GM12878 (cell line): ENCODE results near the gene RAB43. TPM values are rescaled to one million over a fixed set of nuclear protein-coding genes. Genes with fewer than 3 reads are reported as not detected.

Experiments
- ATAC-seq: fragments of 200-7000 bp; cut with Tn5 transposase; 3 replicates; pipeline ENCODE4 v1.9.1; 2020; ENCODE audit warnings: mild to moderate bottlenecking, moderate library complexity
- BruUV-seq: library from RNA; stranded (reverse); fragments of 400-500 nt; replicated peaks from 2 replicates; lab custom pipeline; 2021; lab: Mats Ljungman, UMichigan
- CTCF ChIA-PET: fragments of 300-600 bp; sonication (Branson Sonifier 250); formaldehyde crosslinking; extraction: SDS; loops from one replicate; lab custom pipeline; 2021; ENCODE audit warnings: inconsistent platforms; lab: Yijun Ruan, JAX
- POLR2A ChIA-PET: fragments of 350-600 bp; formaldehyde crosslinking; extraction: SDS; loops from one replicate; lab custom pipeline; 2021; ENCODE audit warnings: inconsistent platforms; lab: Charles Lee
- RAD21 ChIA-PET: fragments of 300-600 bp; sonication (Branson Sonifier 250); formaldehyde crosslinking; loops from one replicate; lab custom pipeline; 2023; ENCODE audit warnings: antibody characterized with exemption; ENCODE audit not compliant: unreplicated experiment; lab: Charles Lee
- SMC1A ChIA-PET: fragments of 300-600 bp; sonication (Branson Sonifier 250); formaldehyde crosslinking; loops from one replicate; lab custom pipeline; 2023; ENCODE audit not compliant: unreplicated experiment, uncharacterized antibody; lab: Charles Lee
- DNase-seq: peaks from one replicate; pipeline ENCODE4 v3.0.0-alpha.2; 2011; ENCODE audit warnings: low read depth, low spot score
- FAIRE-seq: peaks from 3 replicates; lab custom pipeline; 2011; peaks lifted over from hg19 to GRCh38; lab: Jason Lieb, UNC
- H2AFZ ChIP-seq: 2 replicates; pipeline ENCODE4 v1.6.0; 2011; ENCODE audit warnings: low read depth, low read length, control low read depth; ENCODE audit not compliant: control insufficient read depth
- H3K27ac ChIP-seq: 2 replicates; pipeline ENCODE4 v1.5.1; 2011; ENCODE audit warnings: control low read depth; ENCODE audit not compliant: control insufficient read depth, insufficient read depth
- H3K27me3 ChIP-seq, 2 experiments: replicated peaks in 1 of 2; 2 replicates each; pipeline versions ENCODE4 v1.6.0 to v1.6.1; 2011; ENCODE audit warnings: low read length in 1 of 2; ENCODE audit not compliant: control insufficient read depth in 2 of 2, insufficient read depth in 2 of 2
- H3K36me3 ChIP-seq, 2 experiments: 2 replicates each; pipeline ENCODE4 v1.5.1; 2011; ENCODE audit warnings: low read length in 1 of 2; ENCODE audit not compliant: control insufficient read depth in 2 of 2, insufficient read depth in 2 of 2
- H3K4me1 ChIP-seq: 2 replicates; pipeline ENCODE4 v1.6.1; 2011; ENCODE audit warnings: mild to moderate bottlenecking, low read length, moderate library complexity, mixed read lengths; ENCODE audit not compliant: control insufficient read depth, insufficient read depth
- H3K4me2 ChIP-seq: 2 replicates; pipeline ENCODE4 v1.6.0; 2011; ENCODE audit warnings: control low read depth; ENCODE audit not compliant: control insufficient read depth, insufficient read depth
- H3K4me3 ChIP-seq: fragments of 200-600 bp; sonication (generic); 2 replicates; pipeline ENCODE4 v1.5.1; 2016
- H3K79me2 ChIP-seq: 2 replicates; pipeline ENCODE4 v1.6.0; 2011; ENCODE audit warnings: low read length; ENCODE audit not compliant: control insufficient read depth, insufficient read depth
- H3K9ac ChIP-seq: 2 replicates; pipeline ENCODE4 v1.8.0; 2011; ENCODE audit warnings: low read length, control low read depth, mixed read lengths; ENCODE audit not compliant: control insufficient read depth, insufficient read depth
- H3K9me3 ChIP-seq: replicated peaks from 3 replicates; pipeline ENCODE4 v1.5.1; 2011; ENCODE audit warnings: mild to moderate bottlenecking, low read length; ENCODE audit not compliant: control insufficient read depth, insufficient read depth
- H4K20me1 ChIP-seq: 2 replicates; pipeline ENCODE4 v1.6.0; 2011; ENCODE audit not compliant: control insufficient read depth, insufficient read depth
- FOXM1 ChIP-seq: IDR thresholded peaks from 2 replicates; pipeline ENCODE4 v1.6.1; 2012; ENCODE audit warnings: low read depth, mild to moderate bottlenecking, inconsistent platforms, low read length, moderate library complexity
- GABPA ChIP-seq: IDR thresholded peaks from 2 replicates; pipeline ENCODE4 v1.6.1; 2014; ENCODE audit warnings: antibody characterized with exemption, low read depth, mild to moderate bottlenecking, inconsistent platforms
- NBN ChIP-seq: fragments of 450-650 bp; IDR thresholded peaks from 2 replicates; pipeline ENCODE4 v1.6.1; 2016
- PAX5 ChIP-seq: IDR thresholded peaks from 2 replicates; pipeline ENCODE4 v1.6.1; 2011; ENCODE audit warnings: low read depth, low read length, borderline replicate concordance
- POLR2A ChIP-seq: IDR thresholded peaks from 2 replicates; pipeline ENCODE4 v1.6.1; 2011; ENCODE audit warnings: low read depth, mild to moderate bottlenecking, low read length
- RELB ChIP-seq: fragments of 450-650 bp; IDR thresholded peaks from 2 replicates; pipeline ENCODE4 v1.6.1; 2017; ENCODE audit warnings: low read depth, mild to moderate bottlenecking, moderate library complexity
- WGBS: methylation state at CpG from one replicate; pipeline ENCODE4 v1.1.6; 2016; ENCODE audit warnings: low lambda C conversion rate; ENCODE audit not compliant: insufficient replicate concordance, insufficient coverage; ENCODE audit errors: missing lambda C conversion rate; 5-methylcytosine and 5-hydroxymethylcytosine counted together
- in situ Hi-C: fragments of 300-500 bp; cut with MboI; formaldehyde crosslinking; loops from 9 replicates; pipeline ENCODE4 v1.14.3; 2018; ENCODE audit warnings: mixed read lengths
- intact Hi-C: fragments of 100-400 bp; cut with micrococcal nuclease; formaldehyde crosslinking; loops from one replicate; pipeline ENCODE4 v1.14.2; 2022; ENCODE audit not compliant: unreplicated experiment
- polyA plus RNA-seq, 11 experiments: library from polyadenylated mRNA; depleted of rRNA in 4 of 11; unstranded in 6 of 11; stranded (reverse) in 5 of 11; fragments of >200 nt; fragmentation: Nextera tagmentation in 4 of 11; fragmentation: Illumina TruSeq in 1 of 11; extraction: Ambion mirVana in 4 of 11; extraction: Trizol in 1 of 11; gene quantifications; 1 replicate in 1 of 11; 2 replicates in 10 of 11; pipeline versions ENCODE4 v1.2.1 to v1.2.3, GENCODE V29; 2011 to 2016; ENCODE audit warnings: inconsistent platforms in 2 of 11, missing spikeins in 2 of 11, low read depth in 1 of 11
- total RNA-seq, 4 experiments: library from RNA; depleted of rRNA in 3 of 4; stranded (reverse); fragments of >200 nt in 3 of 4; fragmentation: Illumina TruSeq in 1 of 4; extraction: Trizol in 1 of 4; gene quantifications; 2 replicates each; pipeline versions ENCODE4 v1.2.1 to v1.2.3, GENCODE V29; 2013 to 2021

Gene RAB43
- total and polyA plus RNA-seq, 10 of the 15 experiments (the other 5 are each of a cell fraction or from before 2014, with no cell fraction given): 0.08 to 14.0 (median 4.0) TPM

- Histone ChIP-seq H3K4me3 (no peak overlapping the region), H2AFZ (no peak overlapping the region), H3K27me3 (no peaks in the 10 kb centered on the region), H3K27ac (no peak overlapping the region), H3K4me2 (no peak overlapping the region), H3K79me2 (no peaks in the 10 kb centered on the region), H4K20me1 (no peaks in the 10 kb centered on the region), H3K4me1 (no peaks in the 10 kb centered on the region), H3K9ac (no peak overlapping the region), H3K9me3 (no peaks in the 10 kb centered on the region), H3K36me3 (peaks cover 0 to 8% of the 10 kb centered on the region in 2 experiments; a peak in 1 of 4 replicates)
- BruUV-seq: no TSS peak
- 97% methylated on average over 6 of the region's 6 CpGs for WGBS
- POLR2A ChIA-PET: no interaction called here
- CTCF ChIA-PET: interaction anchor here (0.7 to 1.1 kb wide), 3 partner anchors 9 to 75 kb away, joined by 3 read pairs; no protein-coding TSS in a partner anchor
- ATAC-seq: no peak
- DNase-seq: no peak
- intact Hi-C loops (no loop called here), in situ Hi-C loops (no loop called here)
- no peak for FAIRE-seq
- SMC1A ChIA-PET: no interaction called here
- no peak for TF ChIP-seq NBN
- TF ChIP-seq PAX5: no peak
- RAD21 ChIA-PET: no interaction called here
Measured at GRCh38 chr3:129104498-129105079, 17.0 kb downstream of the RAB43 start.

GRCh38 chr3:129104051-129104450, 17.6 kb downstream of the RAB43 start:
- Histone ChIP-seq H4K20me1 (no peaks in the 10 kb centered on the region), H3K27ac (no peak overlapping the region), H3K4me1 (no peaks in the 10 kb centered on the region), H3K4me3 (no peak overlapping the region), H3K9ac (no peak overlapping the region), H3K4me2 (no peak overlapping the region), H2AFZ (no peak overlapping the region), H3K27me3 (no peaks in the 10 kb centered on the region), H3K9me3 (no peaks in the 10 kb centered on the region), H3K79me2 (no peaks in the 10 kb centered on the region), H3K36me3 (peaks cover 0 to 8% of the 10 kb centered on the region in 2 experiments; a peak in 1 of 4 replicates)
- ChIA-PET POLR2A (no interaction called here), RAD21 (interaction anchor here (0.6 kb wide), 1 partner anchor 51 kb away, joined by 3 read pairs; no protein-coding TSS in a partner anchor), SMC1A (interaction anchor here (0.6 kb wide), 1 partner anchor 143 kb away, joined by 3 read pairs; no protein-coding TSS in a partner anchor), CTCF (interaction anchor here (0.7 to 1.1 kb wide), 3 partner anchors 9 to 76 kb away, joined by 3 read pairs; no protein-coding TSS in a partner anchor)
- 91% methylated on average over 6 of the region's 6 CpGs for WGBS
- FAIRE-seq: no peak
- ATAC-seq: no peak
- BruUV-seq: no TSS peak
- intact Hi-C loops (no loop called here), in situ Hi-C loops (no loop called here)
- no peak for DNase-seq
- no peak for TF ChIP-seq POLR2A
- TF ChIP-seq FOXM1: no peak
- no peak for TF ChIP-seq GABPA
- TF ChIP-seq RELB: no peak
